GM12865 (cell line): ENCODE measurements around the gene FGF14.

Experiments
- DNase-seq: peaks from one replicate; pipeline ENCODE4 v3.0.0; 2010; ENCODE audit warnings: low read depth
- H3K4me3 ChIP-seq: 2 replicates; pipeline ENCODE4 v1.5.1; 2011; ENCODE audit warnings: mild to moderate bottlenecking, low read depth, low read length, control low read depth
- TF ChIP-seq, protein P1 (sequence below): IDR thresholded peaks from 2 replicates; pipeline ENCODE4 v1.5.1; 2011; ENCODE audit warnings: low read length, control low read depth, low read depth, inconsistent platforms; ENCODE audit not compliant: insufficient read depth; ENCODE audit errors: missing control alignments

FGF14 gene

GRCh38 chr13:102369302-102369701 lies 32.5 kb downstream of the FGF14 start:
- DNase-seq: no peak
- no peak overlapping the region for H3K4me3 ChIP-seq
- TF ChIP-seq, protein P1, sequence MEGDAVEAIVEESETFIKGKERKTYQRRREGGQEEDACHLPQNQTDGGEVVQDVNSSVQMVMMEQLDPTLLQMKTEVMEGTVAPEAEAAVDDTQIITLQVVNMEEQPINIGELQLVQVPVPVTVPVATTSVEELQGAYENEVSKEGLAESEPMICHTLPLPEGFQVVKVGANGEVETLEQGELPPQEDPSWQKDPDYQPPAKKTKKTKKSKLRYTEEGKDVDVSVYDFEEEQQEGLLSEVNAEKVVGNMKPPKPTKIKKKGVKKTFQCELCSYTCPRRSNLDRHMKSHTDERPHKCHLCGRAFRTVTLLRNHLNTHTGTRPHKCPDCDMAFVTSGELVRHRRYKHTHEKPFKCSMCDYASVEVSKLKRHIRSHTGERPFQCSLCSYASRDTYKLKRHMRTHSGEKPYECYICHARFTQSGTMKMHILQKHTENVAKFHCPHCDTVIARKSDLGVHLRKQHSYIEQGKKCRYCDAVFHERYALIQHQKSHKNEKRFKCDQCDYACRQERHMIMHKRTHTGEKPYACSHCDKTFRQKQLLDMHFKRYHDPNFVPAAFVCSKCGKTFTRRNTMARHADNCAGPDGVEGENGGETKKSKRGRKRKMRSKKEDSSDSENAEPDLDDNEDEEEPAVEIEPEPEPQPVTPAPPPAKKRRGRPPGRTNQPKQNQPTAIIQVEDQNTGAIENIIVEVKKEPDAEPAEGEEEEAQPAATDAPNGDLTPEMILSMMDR: no peak

DNA sequence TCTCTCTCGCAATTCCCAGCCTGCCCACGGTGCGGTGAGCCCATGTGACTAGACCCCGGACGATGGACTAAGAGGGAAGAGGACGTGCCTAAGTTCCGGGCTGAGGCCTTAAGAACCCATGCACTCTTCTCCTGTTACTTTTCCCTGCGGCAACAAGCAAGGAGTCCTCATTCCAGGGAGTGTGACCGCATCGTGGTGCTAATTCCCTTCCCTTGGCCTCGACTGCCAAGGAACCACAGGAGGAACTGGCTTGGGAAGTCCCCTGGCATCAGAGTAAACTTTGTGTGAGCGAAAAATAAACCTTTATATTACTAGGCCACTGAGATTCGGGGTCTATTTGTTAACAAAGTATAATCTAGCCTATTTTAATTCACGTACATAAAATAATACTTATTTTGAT lies 34.0 kb downstream of the FGF14 start:
- no peak overlapping the region for H3K4me3 ChIP-seq
- TF ChIP-seq, protein P1: no peak
- DNase-seq: no peak

GRCh38 chr13:102361113-102361512 lies 40.7 kb downstream of the FGF14 start:
- DNase-seq: no peak
- no peak overlapping the region for H3K4me3 ChIP-seq
- TF ChIP-seq, protein P1: no peak

- H3K4me3 ChIP-seq: no peak overlapping the region
- TF ChIP-seq, protein P1: no peak
- no peak for DNase-seq
These were observed 42.6 kb downstream of the FGF14 start for GRCh38 chr13:102359264-102359663.

- DNase-seq: no peak
- TF ChIP-seq, protein P1: no peak
- no peak overlapping the region for H3K4me3 ChIP-seq
These were observed 46.6 kb downstream of the FGF14 start for GRCh38 chr13:102355251-102355650.

DNA sequence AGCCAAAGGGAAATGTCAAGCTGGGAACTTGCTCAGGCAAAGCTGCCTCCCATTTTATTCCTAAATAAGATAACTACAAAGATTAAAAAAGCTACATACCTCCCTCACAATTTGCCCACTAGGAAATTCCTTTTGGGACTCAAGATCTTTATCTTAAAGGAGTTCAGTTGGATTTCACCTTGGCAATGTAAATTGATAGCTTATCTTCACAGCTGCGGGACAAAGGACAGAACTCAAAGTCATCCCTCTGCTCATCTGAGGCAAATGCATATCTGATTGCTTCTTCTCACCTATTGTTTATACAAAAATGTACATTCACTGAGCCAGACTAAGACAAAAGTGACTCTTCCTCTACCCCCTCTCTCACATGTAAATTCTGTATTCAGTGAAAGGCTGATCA lies 47.8 kb downstream of the FGF14 start:
- TF ChIP-seq, protein P1: no peak
- no peak for DNase-seq
- H3K4me3 ChIP-seq: no peak overlapping the region

- TF ChIP-seq, protein P1: no peak
- no peak overlapping the region for H3K4me3 ChIP-seq
- DNase-seq: no peak
These were observed 50.3 kb downstream of the FGF14 start for GRCh38 chr13:102351521-102351920.
